ENCODE measurements around the gene MVB12B. TPM values are rescaled to one million over a fixed set of nuclear protein-coding genes. Genes with fewer than 3 reads are reported as not detected.

Gene MVB12B
- total and polyA plus RNA-seq, 2 of the 8 experiments (the other 6 are each of a cell fraction or from before 2014, with no cell fraction given): 2.6 to 5.0 TPM

GRCh38 chr9:126392662-126393371, 66.2 kb downstream of the MVB12B start (continued):
- TF ChIP-seq CHD7 (IDR thresholded peaks at IDR 0.05; ENCODE audit: insufficient replicate concordance, low read length) (no peak), SIN3A (conservative IDR thresholded peaks at IDR 0.05 in 1 of 2, IDR thresholded peaks at IDR 0.05 in 1 of 2; ENCODE audit: low read depth in 1 of 2, low read length in 2 of 2) (no peak), SP2 (IDR thresholded peaks at IDR 0.05; ENCODE audit: low read length) (no peak), EGR1 (IDR thresholded peaks at IDR 0.05; ENCODE audit: borderline replicate concordance, low read depth, low read length) (no peak), ASH2L (IDR thresholded peaks at IDR 0.05; ENCODE audit: low read length) (no peak)
